ENCODE measurements around the gene LIN7B. TPM values are rescaled to one million over a fixed set of nuclear protein-coding genes. Genes with fewer than 3 reads are reported as not detected.

The LIN7B gene, protein sequence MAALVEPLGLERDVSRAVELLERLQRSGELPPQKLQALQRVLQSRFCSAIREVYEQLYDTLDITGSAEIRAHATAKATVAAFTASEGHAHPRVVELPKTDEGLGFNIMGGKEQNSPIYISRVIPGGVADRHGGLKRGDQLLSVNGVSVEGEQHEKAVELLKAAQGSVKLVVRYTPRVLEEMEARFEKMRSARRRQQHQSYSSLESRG
- total RNA-seq, result 12.2 TPM

DNA sequence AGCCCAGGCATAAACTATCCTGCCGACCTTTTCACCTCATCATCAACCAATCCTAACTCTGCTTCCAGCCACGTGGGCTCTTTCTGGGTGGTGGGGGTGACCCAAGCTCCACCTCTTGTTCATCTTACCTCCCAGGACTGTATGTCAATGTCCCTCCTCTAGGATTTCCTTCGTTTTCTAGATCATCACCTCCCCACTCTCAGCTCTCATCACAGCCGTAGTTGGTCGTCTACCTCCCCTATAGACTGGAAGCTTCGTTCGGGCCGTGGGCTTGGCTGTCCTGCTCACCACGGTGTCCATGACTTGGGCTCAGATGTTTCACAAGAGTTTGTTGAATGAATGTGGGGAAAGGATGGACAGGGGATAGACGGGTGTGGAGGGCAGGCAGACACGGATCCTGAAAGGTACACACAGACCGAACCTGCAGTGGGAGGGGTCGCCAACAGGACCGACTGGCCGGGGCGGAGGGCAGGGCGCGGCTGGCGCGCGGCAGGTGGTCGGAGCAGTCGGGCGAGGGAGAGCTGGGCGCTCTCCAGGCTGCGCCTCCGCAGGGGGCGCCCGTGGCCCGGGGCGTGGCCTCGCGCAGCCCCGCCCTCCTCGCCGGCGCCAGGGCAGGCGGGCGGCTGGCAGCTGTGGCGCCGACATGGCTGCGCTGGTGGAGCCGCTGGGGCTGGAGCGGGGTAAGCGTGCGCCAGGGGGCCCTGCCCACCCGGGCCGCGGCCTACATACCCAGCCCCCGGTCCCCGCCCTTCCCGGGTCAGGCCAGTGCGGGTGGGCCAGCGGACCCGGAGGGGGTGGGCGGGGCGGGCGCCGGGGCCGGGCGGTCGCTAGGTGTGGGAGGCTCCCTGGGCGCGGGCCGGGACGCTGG, at the start of gene LIN7B:
TSS of gene LIN7B (plus strand) at position 609 of the 868 bp plus-strand sequence. CDS start at position 644, 35 bp downstream.

DNA sequence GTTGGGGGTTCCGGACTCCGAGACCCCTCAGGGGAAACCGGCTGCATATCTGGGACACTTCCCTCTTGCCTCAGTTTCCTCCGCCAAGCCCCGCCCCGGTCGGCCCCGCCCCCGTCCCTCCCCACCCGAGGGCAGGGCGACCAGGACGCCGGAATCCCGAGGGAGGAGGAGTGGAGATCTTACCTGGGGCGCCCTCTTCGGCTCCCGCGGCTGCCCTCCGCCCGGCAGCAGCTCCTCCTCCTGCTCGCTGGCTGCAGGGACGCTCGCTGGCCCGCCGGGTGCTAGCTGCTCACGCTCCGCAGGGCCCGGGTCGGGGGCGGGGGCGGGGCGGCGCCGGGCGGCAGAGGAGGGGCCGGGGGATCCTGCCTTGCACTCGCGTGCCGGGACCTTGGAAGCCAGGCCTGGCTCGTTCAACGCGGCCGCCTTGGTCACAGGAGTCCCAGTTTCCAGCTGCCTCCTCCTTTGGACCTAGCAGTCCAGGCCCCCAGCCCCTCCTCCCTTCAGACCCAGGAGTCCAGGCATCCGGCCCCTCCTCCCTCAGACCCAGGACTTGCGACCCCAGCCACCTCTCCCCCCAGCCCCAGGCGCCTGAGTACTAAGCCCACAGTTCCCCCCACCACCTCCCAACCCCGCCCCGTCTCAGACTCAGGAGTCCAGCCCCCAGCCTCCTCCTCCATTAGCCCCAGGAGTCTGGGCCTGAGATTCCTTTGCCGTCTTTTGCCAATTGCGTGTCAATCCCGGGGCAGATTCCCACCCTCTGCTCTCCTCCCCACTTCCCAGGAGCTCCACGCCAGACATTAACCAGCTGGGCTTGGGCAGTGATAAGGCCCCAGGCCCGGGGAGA, 49.2 kb upstream of the LIN7B start, which contains the start of gene NTF4:
TSS of gene NTF4 (minus strand) at position 51 of the 844 bp plus-strand sequence. CDS start 2,821 bp downstream, outside the sequence.

DNA sequence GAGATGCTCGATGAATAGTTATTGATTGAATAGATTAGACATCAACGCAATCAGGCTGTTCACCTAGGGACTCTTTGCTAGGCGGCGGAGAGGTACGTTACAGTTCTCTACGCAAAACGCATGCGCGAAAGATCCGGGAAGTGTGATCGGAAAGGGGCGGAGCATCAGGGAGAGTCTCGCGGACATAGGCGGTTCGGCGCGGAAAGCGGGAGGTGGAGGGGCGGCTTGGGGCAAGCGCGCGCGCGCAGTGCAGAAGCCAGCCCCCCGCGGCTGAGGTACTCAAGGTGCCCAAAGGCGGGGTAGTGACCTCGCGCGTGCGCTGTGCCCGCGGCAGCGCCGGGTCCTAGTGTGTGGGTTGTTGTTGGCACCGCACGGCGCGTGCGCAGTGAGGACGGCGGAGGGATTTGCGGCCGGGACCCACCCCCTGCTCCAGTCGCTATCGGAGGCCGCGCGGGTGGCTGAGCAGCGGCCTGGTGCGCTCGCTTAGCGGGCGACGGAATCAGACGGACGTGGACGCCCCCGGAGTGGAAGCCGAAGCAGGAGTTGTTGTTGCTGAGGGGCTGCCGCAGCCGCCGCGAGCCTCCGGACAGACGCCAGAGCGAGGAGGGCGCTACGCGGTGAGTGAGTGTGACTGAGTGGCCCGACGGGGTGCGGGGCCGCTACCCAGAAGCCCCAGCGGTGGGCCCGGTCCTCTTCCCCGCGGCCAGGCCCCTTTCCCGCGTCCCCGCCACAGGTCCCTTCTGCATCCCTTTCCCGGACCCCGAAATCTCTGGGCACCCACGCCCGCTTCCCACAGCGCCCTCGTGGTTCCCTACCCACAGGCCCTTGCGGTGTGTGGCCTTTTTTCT, 28.9 kb upstream of the LIN7B start, which contains the start of gene SNRNP70:
TSS of gene SNRNP70 (plus strand) at position 432 of the 848 bp plus-strand sequence. CDS start 964 bp downstream, outside the sequence.

DNA sequence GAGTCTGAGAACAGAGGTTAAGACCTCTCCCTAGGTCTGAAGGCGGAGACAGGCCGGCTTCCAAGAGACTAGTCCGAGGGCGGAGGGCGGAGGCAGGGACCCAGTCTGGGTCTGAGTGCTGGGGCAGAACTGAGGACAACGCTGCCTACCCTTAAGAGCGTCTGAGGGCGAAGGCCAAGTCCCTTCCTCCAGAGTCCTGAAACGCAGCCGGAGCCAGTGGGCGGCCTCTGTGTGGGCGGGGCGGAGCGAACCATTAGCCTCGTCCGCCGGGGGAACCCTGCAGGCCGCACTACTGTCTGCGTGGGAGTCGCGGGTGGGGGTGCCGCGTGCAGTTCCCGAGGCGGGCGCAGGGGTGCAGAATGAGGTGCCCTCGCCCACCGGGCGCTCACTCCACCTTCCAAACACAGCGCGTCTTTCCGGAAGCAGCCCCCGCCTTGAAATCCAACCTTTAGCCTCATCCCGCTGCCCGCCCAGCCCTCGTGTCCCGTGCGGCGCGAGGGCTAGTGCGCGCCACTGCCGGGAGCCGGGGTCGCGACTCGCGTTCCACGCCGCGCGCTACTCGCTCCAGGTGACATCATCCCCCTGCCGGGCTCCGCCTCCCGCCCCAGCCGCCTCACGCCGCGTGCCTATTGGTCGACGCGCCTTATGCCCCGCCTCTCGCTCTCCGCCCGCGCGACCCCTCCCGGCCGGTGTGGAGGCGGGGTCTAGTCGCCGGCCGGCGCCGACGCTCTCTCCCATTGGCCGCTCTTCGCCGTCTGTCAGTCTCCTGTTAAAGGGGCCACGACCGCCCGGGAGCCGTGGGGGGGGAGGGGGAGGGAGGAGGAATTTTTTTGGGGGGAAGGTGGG, 4.6 kb downstream of the LIN7B start, which contains the start of gene C19orf73:
TSS of gene C19orf73 (minus strand) at position 579 of the 846 bp plus-strand sequence. CDS start at position 458, 121 bp downstream.

DNA sequence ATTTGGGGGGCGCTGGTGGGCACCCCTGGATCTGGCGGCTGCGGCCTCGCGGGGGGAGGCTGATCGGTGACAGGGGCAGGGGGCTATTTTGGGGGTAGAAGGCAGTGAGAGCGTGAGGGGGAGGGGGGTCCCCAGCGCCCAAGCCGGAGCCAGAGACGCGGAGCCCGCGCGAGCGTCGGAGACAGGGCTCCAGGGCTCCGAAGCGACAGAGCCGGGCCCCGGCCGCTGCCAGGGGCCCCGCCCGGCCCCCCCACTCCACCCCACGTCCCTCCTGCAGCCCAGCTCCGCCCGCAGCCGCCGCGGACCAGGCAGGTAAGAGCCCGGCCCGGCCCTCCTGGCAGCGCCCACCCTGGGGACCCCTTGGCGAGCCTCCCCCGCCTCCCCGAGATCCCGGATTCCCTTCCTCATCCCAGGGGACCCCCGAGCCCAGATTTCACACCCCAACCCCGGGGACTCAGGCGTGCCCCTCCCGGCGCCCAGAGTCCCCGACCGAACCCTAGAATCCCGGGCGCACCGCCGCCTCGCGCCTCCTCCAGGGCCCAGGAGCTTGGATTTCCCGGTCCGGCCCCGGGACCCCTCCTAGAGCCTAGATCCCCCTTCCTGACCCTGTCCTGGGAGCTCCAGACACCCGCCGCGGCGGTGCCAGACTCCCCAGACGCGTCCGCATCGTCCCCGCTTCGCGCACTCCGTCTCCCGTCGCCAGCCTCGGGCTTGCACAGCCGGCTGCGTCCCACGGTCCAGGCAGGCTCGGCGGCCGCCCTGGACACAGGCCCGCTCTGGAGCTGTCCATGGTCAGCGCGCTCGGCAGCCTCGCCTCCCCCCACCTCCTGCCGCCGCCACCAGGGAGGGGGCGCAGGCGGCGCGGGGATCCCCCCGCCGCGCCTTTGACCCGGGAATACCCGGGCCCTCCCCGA, 5.5 kb downstream of the LIN7B start, which contains the start of gene PPFIA3:
TSS of gene PPFIA3 (plus strand) at position 134 of the 914 bp plus-strand sequence. CDS start 8,330 bp downstream, outside the sequence.

DNA sequence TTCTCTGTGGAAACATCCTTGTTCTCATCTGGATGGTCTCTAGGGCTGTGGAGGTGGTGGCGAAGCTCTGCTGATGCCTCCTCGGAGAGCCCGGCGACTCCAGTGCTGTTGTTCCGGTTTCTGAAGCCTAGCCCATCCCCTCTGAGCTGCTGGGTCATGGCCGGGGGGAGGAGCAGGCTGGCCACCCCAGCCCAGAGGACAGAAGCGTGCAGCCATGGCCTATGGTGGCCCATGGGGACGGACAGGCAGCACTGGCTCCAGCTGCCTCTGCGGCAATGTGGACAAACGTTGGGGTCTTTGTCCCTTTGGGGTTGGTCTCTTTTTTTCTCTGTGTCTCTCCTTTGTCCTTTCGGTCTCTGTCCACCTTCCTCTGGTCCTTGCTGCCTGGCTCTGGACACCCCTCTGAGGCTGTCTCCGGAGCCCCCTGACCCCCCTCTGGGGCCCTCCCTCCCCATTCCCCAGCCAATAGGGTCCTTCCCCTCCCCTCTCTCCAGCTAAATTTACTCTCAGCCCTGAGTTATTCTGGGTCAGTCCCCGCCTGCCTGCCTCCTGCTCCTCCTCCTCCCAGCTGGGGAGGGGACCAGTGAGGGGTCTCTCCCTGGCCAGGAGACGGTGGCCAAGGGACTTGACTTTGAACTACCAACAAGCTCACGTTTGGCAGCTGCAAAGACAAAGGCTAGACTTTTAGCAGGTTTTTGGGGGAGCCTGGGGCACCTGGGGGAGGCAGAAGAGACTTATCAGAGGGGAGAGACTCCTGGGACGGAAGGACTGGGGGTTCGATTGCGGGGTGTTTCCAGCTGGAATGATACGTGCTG, 41.0 kb downstream of the LIN7B start, which contains the start of gene HRC:
TSS of gene HRC (minus strand) at position 392 of the 815 bp plus-strand sequence. CDS start at position 233, 159 bp downstream.

DNA sequence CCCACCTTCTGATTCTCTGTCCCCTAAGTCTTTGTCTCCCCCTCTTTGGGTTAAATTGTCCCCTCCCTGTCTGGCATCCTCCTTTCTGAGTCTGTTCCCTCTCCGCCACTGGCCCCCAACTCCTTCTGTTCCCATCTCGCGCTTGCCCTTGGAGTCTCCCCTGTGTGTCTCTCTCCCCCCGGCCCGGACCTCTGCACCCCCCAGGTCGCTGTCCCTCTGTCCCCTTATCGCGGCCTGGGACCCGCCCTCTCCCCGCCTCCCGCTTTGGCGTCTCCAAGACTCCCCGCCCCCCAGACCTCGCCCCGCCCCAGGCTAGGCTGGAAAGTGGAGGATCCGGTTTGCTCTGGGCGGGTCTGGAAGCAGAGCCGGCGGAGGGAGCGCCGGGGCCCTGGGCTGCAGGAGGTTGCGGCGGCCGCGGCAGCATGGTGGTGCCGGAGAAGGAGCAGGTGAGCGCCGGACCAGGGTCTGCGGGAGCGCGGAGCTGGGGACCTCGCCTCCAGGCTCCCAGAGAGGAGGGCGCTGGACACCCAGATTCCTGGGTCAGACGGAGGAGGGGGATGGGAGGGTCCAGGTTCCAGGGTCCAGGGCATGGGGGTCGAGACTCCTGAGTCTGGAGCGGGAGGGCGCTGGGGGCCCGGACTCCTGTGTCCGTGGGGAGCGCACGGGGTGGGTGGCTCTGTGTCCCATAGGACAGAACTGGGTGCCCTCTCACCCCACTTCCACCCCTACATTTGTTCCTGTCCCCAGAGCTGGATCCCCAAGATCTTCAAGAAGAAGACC, 43.5 kb downstream of the LIN7B start, which contains the start of gene TRPM4:
TSS of gene TRPM4 (plus strand) at position 348 of the 780 bp plus-strand sequence. CDS start at position 423, 75 bp downstream.

Other genes starting within 250 kb of the LIN7B start
- 10.8 TPM for gene PLEKHA4, start 245.8 kb upstream of the LIN7B start, total RNA-seq
- 42.4 TPM for gene PPP1R15A, start 241.9 kb upstream of the LIN7B start, total RNA-seq
- gene TULP2, start 215.6 kb upstream of the LIN7B start, total RNA-seq, result 0.22 TPM
- 153 TPM for gene NUCB1, start 214.1 kb upstream of the LIN7B start, total RNA-seq
- gene DHDH, start 180.7 kb upstream of the LIN7B start, total RNA-seq, result not detected
- gene BAX, start 159.5 kb upstream of the LIN7B start, total RNA-seq, result 24.8 TPM
- 1,146 TPM for gene FTL, start 149.1 kb upstream of the LIN7B start, total RNA-seq
- gene GYS1, start 121.1 kb upstream of the LIN7B start, total RNA-seq, result 47.8 TPM
- gene RUVBL2, start 120.5 kb upstream of the LIN7B start, total RNA-seq, result 93.5 TPM
- gene LHB, start 97.3 kb upstream of the LIN7B start, total RNA-seq, result not detected
- gene CGB3, start 90.0 kb upstream of the LIN7B start, total RNA-seq, result not detected
- not detected for gene CGB2, start 82.5 kb upstream of the LIN7B start, total RNA-seq
- not detected for gene CGB1, start 77.5 kb upstream of the LIN7B start, total RNA-seq
- not detected for gene CGB5, start 70.5 kb upstream of the LIN7B start, total RNA-seq
- gene CGB8, start 65.3 kb upstream of the LIN7B start, total RNA-seq, result not detected
- not detected for gene CGB7, start 56.6 kb upstream of the LIN7B start, total RNA-seq
- gene NTF4, start 49.6 kb upstream of the LIN7B start, total RNA-seq, result 0.93 TPM
- 0.22 TPM for gene KCNA7, start 41.7 kb upstream of the LIN7B start, total RNA-seq
- gene SNRNP70, start 28.9 kb upstream of the LIN7B start, total RNA-seq, result 301 TPM
- 2.0 TPM for gene C19orf73, start 4.8 kb downstream of the LIN7B start, total RNA-seq
- 27.9 TPM for gene PPFIA3, start 5.2 kb downstream of the LIN7B start, total RNA-seq
- gene HRC, start 41.0 kb downstream of the LIN7B start, total RNA-seq, result 18.6 TPM
- 16.3 TPM for gene TRPM4, start 43.4 kb downstream of the LIN7B start, total RNA-seq
- gene SLC6A16, start 210.8 kb downstream of the LIN7B start, total RNA-seq, result 0.93 TPM
- gene CD37, start 221.0 kb downstream of the LIN7B start, total RNA-seq, result 4.7 TPM
- 29.5 TPM for gene TEAD2, start 248.0 kb downstream of the LIN7B start, total RNA-seq
- not detected for gene DKKL1, start 249.5 kb downstream of the LIN7B start, total RNA-seq

All from camera-type eye (tissue), 1 donor.